ENCODE measurements around the gene DGCR2. TPM values are rescaled to one million over a fixed set of nuclear protein-coding genes. Genes with fewer than 3 reads are reported as not detected.

The DGCR2 gene
- total RNA-seq = 10 to 100 TPM; 44.1 to 76.5 (median 56.3) TPM

GRCh38 chr22:19122143-19122751 is at the start of gene DGCR2:
Gene DGCR2 (minus strand): TSS chr22:19122412. CDS start chr22:19122206, 206 bp downstream.
- H3K9me3 ChIP-seq = no peaks in the 10 kb centered on the region
- TF ChIP-seq POLR2AphosphoS5 (IDR thresholded peaks at IDR 0.05) (peak; percentile 75), POLR2A (IDR thresholded peaks at IDR 0.05) (peak; percentile 82 to 83), EP300 (IDR thresholded peaks at IDR 0.05) (no peak)
- peak within 1 kb of the TSS; percentile 77 to 97 (median 92) for H3K27ac ChIP-seq
- peak within 1 kb of the TSS; percentile 70 to 87 for H3K4me3 ChIP-seq
- H3K4me1 ChIP-seq = peaks cover 0 to 52% (median 22%) of the 10 kb centered on the region in 3 donors
- peak; percentile 97 for ATAC-seq
- no peaks in the 10 kb centered on the region for H3K36me3 ChIP-seq
- WGBS, 2 donors (ENCODE audit: low coverage in 1 of 2) = 0% methylated on average over 8 of the region's 67 CpGs; no CpG with 5 or more reads in 1 of the 2 donors
- no peaks in the 10 kb centered on the region for H3K27me3 ChIP-seq

- ATAC-seq = no peak
- TF ChIP-seq CTCF (IDR thresholded peaks at IDR 0.05) (no peak), POLR2AphosphoS5 (IDR thresholded peaks at IDR 0.05) (no peak), EP300 (IDR thresholded peaks at IDR 0.05) (no peak), POLR2A (IDR thresholded peaks at IDR 0.05) (no peak)
- H3K4me3 ChIP-seq = no peak overlapping the region
- no peaks in the 10 kb centered on the region for H3K9me3 ChIP-seq
- H3K36me3 ChIP-seq = no peaks in the 10 kb centered on the region
- no peak overlapping the region for H3K27ac ChIP-seq
- H3K27me3 ChIP-seq = peaks cover 48% of the 10 kb centered on the region
- 60% methylated on average over 1 of the region's 7 CpGs; no CpG with 5 or more reads in 1 of the 2 donors for WGBS, 2 donors (ENCODE audit: low coverage in 1 of 2)
- H3K4me1 ChIP-seq = peaks cover 0 to 55% (median 42%) of the 10 kb centered on the region in 3 donors
Observed at GRCh38 chr22:19169947-19170318, 47.7 kb upstream of the DGCR2 start.

- 2 to 12% methylated on average over 22 to 25 of the region's 58 CpGs for WGBS, 2 donors (ENCODE audit: low coverage in 1 of 2)
- H3K4me3 ChIP-seq = peak overlapping the region in 1 of 2 donors; percentile 39
- no peak for TF ChIP-seq CTCF (IDR thresholded peaks at IDR 0.05)
- peak in 1 of 2 donors; percentile 6 for TF ChIP-seq POLR2A (IDR thresholded peaks at IDR 0.05)
- H3K4me1 ChIP-seq = peaks cover 0 to 48% (median 36%) of the 10 kb centered on the region in 3 donors
- H3K27me3 ChIP-seq = peaks cover 55% of the 10 kb centered on the region
- peaks cover 0 to 5% (median 0%) of the 10 kb centered on the region in 3 donors for H3K9me3 ChIP-seq
- no peak for ATAC-seq
- H3K36me3 ChIP-seq = no peaks in the 10 kb centered on the region
- H3K27ac ChIP-seq = peak overlapping the region in 1 of 4 donors; percentile 38
Observed at GRCh38 chr22:19169002-19169946, 47.1 kb upstream of the DGCR2 start.

GRCh38 chr22:19168088-19168890 is 46.1 kb upstream of the DGCR2 start:
- Histone ChIP-seq H3K27ac (no peak overlapping the region), H3K4me3 (no peak overlapping the region), H3K9me3 (peaks cover 0 to 6% (median 0%) of the 10 kb centered on the region in 3 donors), H3K36me3 (no peaks in the 10 kb centered on the region), H3K4me1 (peaks cover 0 to 39% (median 28%) of the 10 kb centered on the region in 3 donors), H3K27me3 (peaks cover 65% of the 10 kb centered on the region)
- 73 to 94% methylated on average over 3 to 13 of the region's 17 CpGs for WGBS, 2 donors (ENCODE audit: low coverage in 1 of 2)
- TF ChIP-seq POLR2A (IDR thresholded peaks at IDR 0.05) = no peak
- ATAC-seq = no peak

GRCh38 chr22:19167106-19167869 is 45.1 kb upstream of the DGCR2 start:
- no peak overlapping the region for H3K27ac ChIP-seq
- H3K4me3 ChIP-seq = no peak overlapping the region
- no peak for TF ChIP-seq POLR2AphosphoS5 (IDR thresholded peaks at IDR 0.05)
- no peak for TF ChIP-seq CTCF (IDR thresholded peaks at IDR 0.05)
- TF ChIP-seq POLR2A (IDR thresholded peaks at IDR 0.05) = no peak
- TF ChIP-seq EP300 (IDR thresholded peaks at IDR 0.05) = no peak
- no peaks in the 10 kb centered on the region for H3K36me3 ChIP-seq
- peaks cover 75% of the 10 kb centered on the region for H3K27me3 ChIP-seq
- no peak for ATAC-seq
- WGBS, 2 donors (ENCODE audit: low coverage in 1 of 2) = 75 to 90% methylated on average over 4 of the region's 13 CpGs
- H3K4me1 ChIP-seq = peaks cover 0 to 29% (median 21%) of the 10 kb centered on the region in 3 donors
- peaks cover 0 to 6% (median 0%) of the 10 kb centered on the region in 3 donors for H3K9me3 ChIP-seq
